HG03457 (cell line): Measurements from ENCODE around the gene PARD3B.

ENCODE experiments used
- ATAC-seq: cut with Tn5 transposase; IDR thresholded peaks from one replicate; pipeline ENCODE4 v1.9.1; 2021; ENCODE audit warnings: moderate number of reproducible peaks; ENCODE audit not compliant: unreplicated experiment

Gene PARD3B

GRCh38 chr2:204827701-204828590 lies 282.7 kb downstream of the PARD3B start:
- ATAC-seq, result no peak

- ATAC-seq, result no peak
Measured at GRCh38 chr2:204834716-204835384, 289.6 kb downstream of the PARD3B start.

GRCh38 chr2:204835786-204836185 lies 290.5 kb downstream of the PARD3B start:
- ATAC-seq, result no peak

- ATAC-seq, result no peak
Measured at GRCh38 chr2:204840504-204840903, 295.2 kb downstream of the PARD3B start.

- no peak for ATAC-seq
Measured at GRCh38 chr2:204842068-204842467, 296.8 kb downstream of the PARD3B start.

- ATAC-seq, result no peak
Measured at GRCh38 chr2:204842661-204843485, 297.6 kb downstream of the PARD3B start.

- no peak for ATAC-seq
Measured at GRCh38 chr2:204846471-204846870, 301.2 kb downstream of the PARD3B start.

GRCh38 chr2:204849892-204850291 lies 304.6 kb downstream of the PARD3B start:
- ATAC-seq, result no peak

- ATAC-seq, result no peak
Measured at GRCh38 chr2:204850581-204850980, 305.3 kb downstream of the PARD3B start.

GRCh38 chr2:204853905-204854304 lies 308.6 kb downstream of the PARD3B start:
- no peak for ATAC-seq

- ATAC-seq, result no peak
Measured at GRCh38 chr2:204860274-204860673, 315.0 kb downstream of the PARD3B start.

- no peak for ATAC-seq
Measured at GRCh38 chr2:204862809-204863208, 317.5 kb downstream of the PARD3B start.

GRCh38 chr2:204863336-204863735 lies 318.1 kb downstream of the PARD3B start:
- no peak for ATAC-seq

GRCh38 chr2:204869132-204869823 lies 324.0 kb downstream of the PARD3B start:
- no peak for ATAC-seq

GRCh38 chr2:204870053-204870452 lies 324.8 kb downstream of the PARD3B start:
- ATAC-seq, result no peak

- ATAC-seq, result no peak
Measured at GRCh38 chr2:204871231-204871953, 326.1 kb downstream of the PARD3B start.

- ATAC-seq, result no peak
Measured at GRCh38 chr2:204876311-204876710, 331.0 kb downstream of the PARD3B start.

GRCh38 chr2:204877691-204878090 lies 332.4 kb downstream of the PARD3B start:
- ATAC-seq, result no peak

GRCh38 chr2:204880928-204881327 lies 335.7 kb downstream of the PARD3B start:
- no peak for ATAC-seq

GRCh38 chr2:204881655-204882054 lies 336.4 kb downstream of the PARD3B start:
- ATAC-seq, result no peak
